ENCODE results near the gene LPA. TPM values are rescaled to one million over a fixed set of nuclear protein-coding genes. Genes with fewer than 3 reads are reported as not detected.
"Not testable (repeated sequence)": the region's sequence is repeated elsewhere in the genome, so short reads cannot be mapped to it uniquely, and the experiment has no call there.

Gene LPA
- total RNA-seq, 1 experiment from 2014 or later, result not detected

DNA sequence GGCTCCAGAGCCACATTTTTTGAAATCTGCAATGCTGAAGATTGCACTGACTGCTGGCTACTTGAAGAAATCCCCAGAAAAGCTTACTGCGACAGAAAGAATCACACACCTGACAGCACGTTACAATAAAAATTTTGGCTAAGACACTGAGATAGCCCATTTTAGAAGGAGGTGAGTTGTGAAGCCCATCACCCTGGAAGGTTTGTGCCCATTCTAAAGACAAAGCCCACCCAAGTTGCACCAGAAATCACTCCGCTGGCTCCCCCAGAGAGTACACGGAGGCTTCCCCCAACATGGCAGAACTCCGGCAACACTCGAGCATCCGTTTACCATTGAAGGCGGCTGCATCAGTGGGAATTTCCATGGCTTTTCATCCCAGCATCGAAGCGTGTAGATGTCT is 29.4 kb downstream of the LPA start:
- H3K27ac ChIP-seq (ENCODE audit: low read length), result no peak overlapping the region
- no peaks in the 10 kb centered on the region for H3K4me1 ChIP-seq (ENCODE audit: low read length)
- no peak overlapping the region for H3K4me2 ChIP-seq (ENCODE audit: low read depth, low read length, poor library complexity, severe bottlenecking)
- no peak overlapping the region for H2AFZ ChIP-seq (ENCODE audit: low read length)
- DNase-seq, result no peak
- H3K27me3 ChIP-seq (ENCODE audit: low read length), result no peaks in the 10 kb centered on the region
- H3K9me2 ChIP-seq (replicated peaks; ENCODE audit: insufficient read depth, low read length), result no peaks in the 10 kb centered on the region
- no peak overlapping the region for H3K4me3 ChIP-seq (ENCODE audit: low read length)
- H4K20me1 ChIP-seq (ENCODE audit: insufficient read depth, low read depth, low read length), result no peaks in the 10 kb centered on the region
- no peaks in the 10 kb centered on the region for H3K9me3 ChIP-seq (ENCODE audit: low read length)
- H3K9ac ChIP-seq (ENCODE audit: low read length), result no peak overlapping the region
- no peaks in the 10 kb centered on the region for H3K79me2 ChIP-seq (ENCODE audit: low read length)
- H3K36me3 ChIP-seq (ENCODE audit: insufficient read depth, low read length), result no peaks in the 10 kb centered on the region

DNA sequence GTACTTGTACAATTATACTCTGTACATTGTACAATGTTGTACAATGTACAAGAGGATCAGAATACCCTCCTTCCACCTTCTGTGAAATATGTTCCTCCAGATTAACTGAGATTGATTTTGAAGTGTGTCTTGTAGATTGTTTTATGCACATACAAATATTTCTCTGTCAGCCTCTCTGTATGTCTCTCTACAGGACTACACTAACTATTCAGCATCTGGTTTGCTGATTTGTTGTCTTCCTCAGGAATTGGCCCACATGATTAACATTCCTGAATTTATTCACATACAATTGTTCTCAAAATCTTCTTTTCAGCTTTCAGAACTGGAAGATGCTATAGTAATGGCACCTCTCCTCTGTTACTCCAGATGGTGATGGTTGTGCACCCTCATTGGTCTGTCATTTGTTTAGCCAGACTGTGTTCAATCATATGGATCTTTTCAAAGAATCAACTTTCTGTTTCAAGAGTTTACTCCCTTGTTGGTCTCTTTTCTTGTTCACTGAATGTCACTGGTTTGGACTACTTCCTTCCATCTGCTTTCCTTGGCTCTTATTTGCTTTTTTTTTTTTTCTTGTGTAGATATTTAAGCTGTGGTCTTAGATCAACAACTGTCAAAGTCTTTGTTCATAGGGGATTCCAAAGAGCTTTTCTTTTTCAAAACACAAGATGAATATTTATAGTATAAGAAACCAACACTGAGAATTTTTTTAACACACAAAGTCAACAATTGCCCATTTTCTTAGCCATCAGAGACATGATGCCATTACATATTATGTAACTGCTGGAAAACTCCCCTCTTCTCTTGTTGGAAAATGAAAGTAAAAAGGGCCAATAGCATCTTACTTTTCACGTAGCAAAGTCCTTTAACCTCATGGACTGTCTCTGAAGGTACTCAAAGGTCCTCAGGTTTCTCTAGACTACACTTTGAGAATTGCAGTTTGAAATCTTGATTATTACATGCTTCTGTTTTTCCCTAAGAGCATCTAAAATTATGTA is 67.9 kb downstream of the LPA start:
- Histone ChIP-seq H2AFZ (ENCODE audit: low read length) (no peak overlapping the region), H4K20me1 (ENCODE audit: insufficient read depth, low read depth, low read length) (no peaks in the 10 kb centered on the region), H3K27ac (ENCODE audit: low read length) (no peak overlapping the region), H3K79me2 (ENCODE audit: low read length) (no peaks in the 10 kb centered on the region), H3K9ac (ENCODE audit: low read length) (no peak overlapping the region), H3K36me3 (ENCODE audit: insufficient read depth, low read length) (no peaks in the 10 kb centered on the region), H3K4me1 (ENCODE audit: low read length) (no peaks in the 10 kb centered on the region), H3K27me3 (ENCODE audit: low read length) (no peaks in the 10 kb centered on the region), H3K9me2 (replicated peaks; ENCODE audit: insufficient read depth, low read length) (no peaks in the 10 kb centered on the region), H3K4me3 (ENCODE audit: low read length) (no peak overlapping the region), H3K9me3 (ENCODE audit: low read length) (no peaks in the 10 kb centered on the region), H3K4me2 (ENCODE audit: low read depth, low read length, poor library complexity, severe bottlenecking) (no peak overlapping the region)
- DNase-seq, result no peak

DNA sequence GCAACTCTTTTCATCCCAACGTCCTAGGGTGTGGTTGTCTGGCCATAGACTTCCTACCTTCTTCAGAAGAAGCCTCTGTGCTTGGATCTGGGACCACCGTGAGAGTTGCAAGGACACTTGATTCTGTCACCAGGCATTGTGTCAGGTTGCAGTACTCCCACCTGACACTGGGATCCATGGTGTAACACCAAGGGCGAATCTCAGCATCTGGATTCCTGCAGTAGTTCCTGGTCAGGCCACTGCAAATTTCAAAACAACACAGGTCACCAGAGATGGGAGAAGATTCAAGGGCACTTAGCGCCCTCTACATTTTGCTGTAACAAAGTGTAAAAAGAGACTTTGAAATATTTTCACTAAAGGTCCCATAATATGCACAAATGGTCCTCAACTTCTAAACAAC is 68.8 kb downstream of the LPA start:
- not testable (repeated sequence) for H3K27ac ChIP-seq (ENCODE audit: low read length); H3K4me2 ChIP-seq (ENCODE audit: low read depth, low read length, poor library complexity, severe bottlenecking); H3K9me2 ChIP-seq (replicated peaks; ENCODE audit: insufficient read depth, low read length); DNase-seq; H3K9me3 ChIP-seq (ENCODE audit: low read length); H3K27me3 ChIP-seq (ENCODE audit: low read length); H4K20me1 ChIP-seq (ENCODE audit: insufficient read depth, low read depth, low read length); H3K36me3 ChIP-seq (ENCODE audit: insufficient read depth, low read length); H3K79me2 ChIP-seq (ENCODE audit: low read length); H2AFZ ChIP-seq (ENCODE audit: low read length); H3K4me1 ChIP-seq (ENCODE audit: low read length); H3K9ac ChIP-seq (ENCODE audit: low read length); H3K4me3 ChIP-seq (ENCODE audit: low read length)

DNA sequence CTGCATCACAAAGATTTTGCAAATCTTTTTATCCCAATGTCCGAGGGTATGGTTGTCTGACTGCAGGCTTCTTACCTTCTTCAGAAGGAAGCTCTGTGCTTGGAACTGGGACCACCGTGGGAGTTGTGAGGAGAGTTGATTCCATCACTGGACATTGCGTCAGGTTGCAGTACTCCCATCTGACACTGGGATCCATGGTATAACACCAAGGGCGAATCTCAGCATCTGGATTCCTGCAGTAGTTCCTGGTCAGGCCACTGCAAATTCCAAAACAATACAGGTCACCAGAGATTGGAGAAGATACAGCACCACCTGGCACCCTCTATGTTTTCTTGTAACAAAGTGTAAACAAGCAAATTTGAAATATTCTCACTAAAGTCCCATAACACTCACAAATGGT is 77.7 kb downstream of the LPA start:
- no peak for DNase-seq
- Histone ChIP-seq H2AFZ (ENCODE audit: low read length) (no peak overlapping the region), H3K27me3 (ENCODE audit: low read length) (no peaks in the 10 kb centered on the region; the same call in 1 of the 2 replicates), H3K4me2 (ENCODE audit: low read depth, low read length, poor library complexity, severe bottlenecking) (no peak overlapping the region), H3K9me3 (ENCODE audit: low read length) (no peaks in the 10 kb centered on the region), H3K27ac (ENCODE audit: low read length) (no peak overlapping the region), H3K79me2 (ENCODE audit: low read length) (no peaks in the 10 kb centered on the region), H3K4me3 (ENCODE audit: low read length) (no peak overlapping the region), H3K36me3 (ENCODE audit: insufficient read depth, low read length) (no peaks in the 10 kb centered on the region), H4K20me1 (ENCODE audit: insufficient read depth, low read depth, low read length) (no peaks in the 10 kb centered on the region), H3K9ac (ENCODE audit: low read length) (no peak overlapping the region), H3K4me1 (ENCODE audit: low read length) (no peaks in the 10 kb centered on the region), H3K9me2 (replicated peaks; ENCODE audit: insufficient read depth, low read length) (no peaks in the 10 kb centered on the region)

DNA sequence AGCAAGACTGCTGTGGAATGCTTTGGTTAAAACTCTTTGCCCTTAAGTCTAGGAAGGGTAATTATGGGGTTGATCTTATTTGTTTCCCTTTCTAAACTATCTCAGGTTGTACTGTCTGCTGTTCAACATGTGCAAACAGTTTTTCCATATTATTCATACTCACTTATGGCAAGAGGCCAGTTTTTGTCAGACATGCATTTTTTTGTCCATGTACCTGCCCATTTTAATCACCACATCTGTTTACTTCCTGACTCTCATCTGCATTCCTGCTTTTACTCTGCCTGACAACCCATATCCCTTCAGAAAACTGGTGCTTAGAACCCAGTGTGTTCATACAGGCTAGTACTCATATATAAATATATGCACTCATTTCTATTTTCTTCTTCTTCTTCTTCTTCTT is 80.3 kb downstream of the LPA start:
- H3K79me2 ChIP-seq (ENCODE audit: low read length), result no peaks in the 10 kb centered on the region
- H3K9ac ChIP-seq (ENCODE audit: low read length), result no peak overlapping the region
- no peaks in the 10 kb centered on the region for H3K27me3 ChIP-seq (ENCODE audit: low read length)
- H3K4me2 ChIP-seq (ENCODE audit: low read depth, low read length, poor library complexity, severe bottlenecking), result no peak overlapping the region
- no peaks in the 10 kb centered on the region for H4K20me1 ChIP-seq (ENCODE audit: insufficient read depth, low read depth, low read length)
- no peaks in the 10 kb centered on the region for H3K4me1 ChIP-seq (ENCODE audit: low read length)
- no peak for DNase-seq
- no peaks in the 10 kb centered on the region for H3K9me3 ChIP-seq (ENCODE audit: low read length)
- no peaks in the 10 kb centered on the region for H3K9me2 ChIP-seq (replicated peaks; ENCODE audit: insufficient read depth, low read length)
- no peak overlapping the region for H3K4me3 ChIP-seq (ENCODE audit: low read length)
- H3K36me3 ChIP-seq (ENCODE audit: insufficient read depth, low read length), result no peaks in the 10 kb centered on the region
- no peak overlapping the region for H2AFZ ChIP-seq (ENCODE audit: low read length)
- H3K27ac ChIP-seq (ENCODE audit: low read length), result no peak overlapping the region

DNA sequence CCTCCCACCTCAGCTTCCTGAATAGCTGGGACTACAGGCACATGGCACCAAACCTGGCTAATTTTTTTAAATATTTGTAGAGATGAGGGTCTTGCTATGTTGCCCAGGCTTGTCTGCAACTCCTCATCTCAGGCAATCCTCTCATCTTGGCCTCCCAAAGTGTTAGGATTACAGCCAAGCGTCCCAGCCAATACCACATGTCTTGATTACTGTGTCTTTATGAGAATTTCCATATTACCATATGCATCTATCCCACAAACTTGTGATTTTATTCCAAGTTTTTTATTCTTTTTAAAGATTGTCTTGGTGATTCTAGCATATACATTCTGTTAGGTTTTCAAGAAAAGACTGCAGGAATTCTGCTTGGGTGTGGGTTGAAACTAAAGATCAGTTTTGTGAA is 82.7 kb downstream of the LPA start:
- no peak for DNase-seq
- Histone ChIP-seq H3K4me3 (ENCODE audit: low read length) (no peak overlapping the region), H3K9me3 (ENCODE audit: low read length) (no peaks in the 10 kb centered on the region), H4K20me1 (ENCODE audit: insufficient read depth, low read depth, low read length) (no peaks in the 10 kb centered on the region), H3K9me2 (replicated peaks; ENCODE audit: insufficient read depth, low read length) (no peaks in the 10 kb centered on the region), H3K27me3 (ENCODE audit: low read length) (no peaks in the 10 kb centered on the region), H2AFZ (ENCODE audit: low read length) (no peak overlapping the region), H3K9ac (ENCODE audit: low read length) (no peak overlapping the region), H3K27ac (ENCODE audit: low read length) (no peak overlapping the region), H3K36me3 (ENCODE audit: insufficient read depth, low read length) (no peaks in the 10 kb centered on the region), H3K4me1 (ENCODE audit: low read length) (no peaks in the 10 kb centered on the region), H3K4me2 (ENCODE audit: low read depth, low read length, poor library complexity, severe bottlenecking) (no peak overlapping the region), H3K79me2 (ENCODE audit: low read length) (no peaks in the 10 kb centered on the region)

DNA sequence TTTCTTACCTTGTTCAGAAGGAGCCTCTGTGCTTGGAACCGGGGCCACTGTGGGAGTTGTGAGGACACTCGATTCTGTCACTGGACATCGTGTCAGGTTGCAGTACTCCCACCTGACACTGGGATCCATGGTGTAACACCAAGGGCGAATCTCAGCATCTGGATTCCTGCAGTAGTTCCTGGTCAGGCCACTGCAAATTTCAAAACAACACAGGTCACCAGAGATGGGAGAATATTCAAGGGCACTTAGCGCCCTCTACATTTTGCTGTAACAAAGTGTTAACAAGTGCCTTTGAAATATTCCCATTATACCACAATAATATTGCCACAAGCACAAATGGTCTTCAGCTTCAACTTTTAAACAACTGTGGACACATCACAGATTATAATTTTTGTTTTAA is 85.6 kb downstream of the LPA start:
- not testable (repeated sequence) for H3K9ac ChIP-seq (ENCODE audit: low read length); H2AFZ ChIP-seq (ENCODE audit: low read length); H3K4me3 ChIP-seq (ENCODE audit: low read length); H3K36me3 ChIP-seq (ENCODE audit: insufficient read depth, low read length); H3K79me2 ChIP-seq (ENCODE audit: low read length); H3K27ac ChIP-seq (ENCODE audit: low read length); H3K9me3 ChIP-seq (ENCODE audit: low read length); DNase-seq; H3K27me3 ChIP-seq (ENCODE audit: low read length); H3K4me1 ChIP-seq (ENCODE audit: low read length); H4K20me1 ChIP-seq (ENCODE audit: insufficient read depth, low read depth, low read length); H3K4me2 ChIP-seq (ENCODE audit: low read depth, low read length, poor library complexity, severe bottlenecking); H3K9me2 ChIP-seq (replicated peaks; ENCODE audit: insufficient read depth, low read length)

DNA sequence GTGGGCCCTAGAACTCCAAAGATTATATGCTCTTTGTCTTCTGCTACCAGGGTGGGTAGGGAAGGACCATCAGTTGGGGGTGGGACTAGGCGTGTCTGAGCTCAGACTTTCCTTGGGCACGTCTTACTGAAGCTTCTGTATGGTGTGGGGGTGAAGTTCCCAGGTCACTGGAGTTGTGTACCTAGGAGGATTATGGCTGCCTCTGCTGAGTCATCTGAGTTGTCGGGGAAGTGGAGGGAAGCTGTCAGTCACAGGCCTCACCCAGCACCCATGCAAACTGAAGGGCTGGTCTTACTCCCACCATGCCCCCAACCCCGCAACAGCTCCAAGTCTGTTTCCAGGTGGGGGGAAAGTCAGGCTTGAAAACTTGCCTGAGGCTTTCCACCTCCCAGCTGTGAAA is 90.1 kb downstream of the LPA start:
- H3K4me3 ChIP-seq (ENCODE audit: low read length), result no peak overlapping the region
- H3K27ac ChIP-seq (ENCODE audit: low read length), result no peak overlapping the region
- no peaks in the 10 kb centered on the region for H3K9me3 ChIP-seq (ENCODE audit: low read length)
- no peaks in the 10 kb centered on the region for H3K36me3 ChIP-seq (ENCODE audit: insufficient read depth, low read length)
- H3K79me2 ChIP-seq (ENCODE audit: low read length), result no peaks in the 10 kb centered on the region
- no peak overlapping the region for H2AFZ ChIP-seq (ENCODE audit: low read length)
- H3K9ac ChIP-seq (ENCODE audit: low read length), result no peak overlapping the region
- no peak for DNase-seq
- H3K9me2 ChIP-seq (replicated peaks; ENCODE audit: insufficient read depth, low read length), result no peaks in the 10 kb centered on the region
- H3K4me2 ChIP-seq (ENCODE audit: low read depth, low read length, poor library complexity, severe bottlenecking), result no peak overlapping the region
- H4K20me1 ChIP-seq (ENCODE audit: insufficient read depth, low read depth, low read length), result no peaks in the 10 kb centered on the region
- H3K4me1 ChIP-seq (ENCODE audit: low read length), result no peaks in the 10 kb centered on the region
- no peaks in the 10 kb centered on the region for H3K27me3 ChIP-seq (ENCODE audit: low read length)

Data from Karpas-422 (cell line).